Tibial artery (tissue), 4 donors: Measurements from ENCODE around the gene ZFYVE9.
A peak's percentile ranks its signal among the peaks of the same experiment; 100 is the strongest.

Source experiments
- DNase-seq, 2 donors: peaks; one replicate each; pipeline ENCODE4 v3.0.0-alpha.2; 2019
- H3K27ac ChIP-seq, 2 donors: fragments of 200-600 bp; sonication (generic) in 1 of 2; 1 replicate in 1 of 2; 2 replicates in 1 of 2; pipeline ENCODE4 v1.5.1; 2018 to 2019; ENCODE audit warnings: mild to moderate bottlenecking in 1 of 2
- H3K27me3 ChIP-seq, 2 donors: fragments of 200-600 bp; sonication (generic) in 1 of 2; one replicate each; pipeline versions ENCODE4 v1.5.1 to v1.6.0; 2016 to 2019
- H3K36me3 ChIP-seq, 3 donors: fragments of 200-600 bp; sonication (generic) in 2 of 3; one replicate each; pipeline ENCODE4 v1.5.1; 2016 to 2019; ENCODE audit warnings: mild to moderate bottlenecking in 2 of 3
- H3K4me1 ChIP-seq, 4 donors: fragments of 200-600 bp; sonication (generic) in 2 of 4; 1 replicate in 3 of 4; 2 replicates in 1 of 4; pipeline ENCODE4 v1.5.1; 2016 to 2019
- H3K4me3 ChIP-seq, 2 donors: fragments of 200-600 bp; sonication (generic) in 1 of 2; 1 replicate in 1 of 2; 2 replicates in 1 of 2; pipeline ENCODE4 v1.5.1; 2018 to 2019; ENCODE audit warnings: mild to moderate bottlenecking in 2 of 2
- H3K9me3 ChIP-seq, 3 donors: fragments of 200-600 bp; sonication (generic) in 1 of 3; one replicate each; pipeline ENCODE4 v1.5.1; 2016 to 2019
- intact Hi-C: fragments of 100-400 bp; cut with DNase I; formaldehyde crosslinking; loops from one replicate; pipeline ENCODE4 v1.15.0; 2023; ENCODE audit warnings: low total_unique reads
- TF ChIP-seq, protein P1 (sequence below), 2 experiments: fragments of 200-600 bp in 1 of 2; fragments of 450-650 bp in 1 of 2; IDR thresholded peaks; one replicate each; pipeline ENCODE4 v1.5.1; 2017 to 2019; ENCODE audit warnings: antibody characterized with exemption in 2 of 2, mild to moderate bottlenecking in 1 of 2, moderate library complexity in 1 of 2

Gene ZFYVE9

DNA sequence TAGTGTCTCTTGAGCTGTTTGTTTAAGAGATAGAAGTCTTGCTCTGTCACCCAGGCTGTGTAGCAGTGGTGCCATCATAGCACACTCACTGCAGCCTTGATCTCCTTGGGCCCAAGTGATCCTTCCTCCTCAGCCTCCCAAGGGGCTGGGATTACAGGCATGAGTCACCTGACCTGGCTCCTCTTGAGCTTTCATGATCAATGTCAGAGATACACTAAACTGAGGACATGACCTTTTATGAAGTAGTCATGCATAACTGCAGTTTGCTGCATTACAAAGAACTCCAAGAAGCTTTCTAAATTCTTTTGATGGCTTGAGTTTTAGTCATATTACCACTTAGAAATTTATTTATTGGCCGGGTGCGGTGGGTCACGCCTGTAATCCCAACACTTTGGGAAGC is 146.4 kb downstream of the ZFYVE9 start:
- no peak overlapping the region for H3K27ac ChIP-seq
- H3K9me3 ChIP-seq = no peaks in the 10 kb centered on the region
- TF ChIP-seq, protein P1, sequence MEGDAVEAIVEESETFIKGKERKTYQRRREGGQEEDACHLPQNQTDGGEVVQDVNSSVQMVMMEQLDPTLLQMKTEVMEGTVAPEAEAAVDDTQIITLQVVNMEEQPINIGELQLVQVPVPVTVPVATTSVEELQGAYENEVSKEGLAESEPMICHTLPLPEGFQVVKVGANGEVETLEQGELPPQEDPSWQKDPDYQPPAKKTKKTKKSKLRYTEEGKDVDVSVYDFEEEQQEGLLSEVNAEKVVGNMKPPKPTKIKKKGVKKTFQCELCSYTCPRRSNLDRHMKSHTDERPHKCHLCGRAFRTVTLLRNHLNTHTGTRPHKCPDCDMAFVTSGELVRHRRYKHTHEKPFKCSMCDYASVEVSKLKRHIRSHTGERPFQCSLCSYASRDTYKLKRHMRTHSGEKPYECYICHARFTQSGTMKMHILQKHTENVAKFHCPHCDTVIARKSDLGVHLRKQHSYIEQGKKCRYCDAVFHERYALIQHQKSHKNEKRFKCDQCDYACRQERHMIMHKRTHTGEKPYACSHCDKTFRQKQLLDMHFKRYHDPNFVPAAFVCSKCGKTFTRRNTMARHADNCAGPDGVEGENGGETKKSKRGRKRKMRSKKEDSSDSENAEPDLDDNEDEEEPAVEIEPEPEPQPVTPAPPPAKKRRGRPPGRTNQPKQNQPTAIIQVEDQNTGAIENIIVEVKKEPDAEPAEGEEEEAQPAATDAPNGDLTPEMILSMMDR (IDR thresholded peaks at IDR 0.05) = no peak
- H3K4me3 ChIP-seq = no peak overlapping the region
- no peaks in the 10 kb centered on the region for H3K27me3 ChIP-seq
- intact Hi-C loops = no loop called here
- no peaks in the 10 kb centered on the region for H3K4me1 ChIP-seq
- no peak for DNase-seq
- peaks cover 6 to 11% (median 7%) of the 10 kb centered on the region in 3 donors for H3K36me3 ChIP-seq

DNA sequence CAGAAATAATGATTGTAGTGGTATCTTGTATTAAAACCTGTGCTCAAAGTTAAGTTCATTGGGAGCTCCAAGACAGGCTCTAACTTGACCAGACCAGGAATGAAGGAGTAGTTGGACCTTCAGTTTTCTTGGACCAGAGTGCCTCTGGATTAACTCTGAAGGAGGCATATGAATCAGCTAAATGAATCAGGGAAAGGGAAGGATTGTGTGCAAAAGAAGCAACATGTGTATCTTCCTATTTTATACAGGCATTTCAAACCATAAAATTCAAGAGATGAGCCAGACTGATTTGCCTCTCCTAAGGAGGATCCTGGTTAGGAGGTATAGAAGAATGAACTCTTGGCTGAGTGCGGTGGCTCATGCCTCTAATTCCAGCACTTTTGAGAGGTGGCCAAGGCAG is 152.7 kb downstream of the ZFYVE9 start:
- Histone ChIP-seq H3K4me1 (no peaks in the 10 kb centered on the region), H3K27me3 (no peaks in the 10 kb centered on the region), H3K9me3 (no peaks in the 10 kb centered on the region), H3K4me3 (no peak overlapping the region), H3K36me3 (peaks cover 0 to 10% (median 0%) of the 10 kb centered on the region in 3 donors), H3K27ac (no peak overlapping the region)
- intact Hi-C loops = loop anchor here (10.0 kb wide), 1 partner anchor 170 kb away; no protein-coding TSS in a partner anchor
- TF ChIP-seq, protein P1 (IDR thresholded peaks at IDR 0.05) = no peak
- DNase-seq = no peak

DNA sequence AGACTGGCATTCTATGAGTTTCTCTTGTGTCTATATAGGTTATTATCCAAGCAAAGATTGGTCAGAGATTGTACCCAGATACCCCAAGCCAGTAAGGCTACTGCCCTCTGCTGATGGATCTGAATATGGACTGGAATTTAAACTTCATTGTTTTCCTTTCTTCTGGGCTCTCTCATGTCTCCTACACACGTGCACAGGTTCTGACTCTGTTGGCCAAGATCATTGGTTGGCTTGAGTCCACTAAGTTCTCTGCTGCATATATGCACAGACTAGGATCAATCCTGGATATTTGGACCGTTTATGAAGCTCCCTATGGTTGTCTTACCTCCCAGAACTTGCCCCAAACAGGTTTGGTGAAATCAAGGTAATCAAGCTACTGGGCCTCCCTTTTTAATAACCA is 154.5 kb downstream of the ZFYVE9 start:
- Histone ChIP-seq H3K4me3 (no peak overlapping the region), H3K36me3 (peaks cover 0 to 15% (median 0%) of the 10 kb centered on the region in 3 donors), H3K9me3 (no peaks in the 10 kb centered on the region), H3K27ac (no peak overlapping the region), H3K4me1 (no peaks in the 10 kb centered on the region), H3K27me3 (no peaks in the 10 kb centered on the region)
- intact Hi-C loops = loop anchor here (10.0 kb wide), 1 partner anchor 172 kb away; no protein-coding TSS in a partner anchor
- TF ChIP-seq, protein P1 (IDR thresholded peaks at IDR 0.05) = peak; percentile 61 to 62
- no peak for DNase-seq

DNA sequence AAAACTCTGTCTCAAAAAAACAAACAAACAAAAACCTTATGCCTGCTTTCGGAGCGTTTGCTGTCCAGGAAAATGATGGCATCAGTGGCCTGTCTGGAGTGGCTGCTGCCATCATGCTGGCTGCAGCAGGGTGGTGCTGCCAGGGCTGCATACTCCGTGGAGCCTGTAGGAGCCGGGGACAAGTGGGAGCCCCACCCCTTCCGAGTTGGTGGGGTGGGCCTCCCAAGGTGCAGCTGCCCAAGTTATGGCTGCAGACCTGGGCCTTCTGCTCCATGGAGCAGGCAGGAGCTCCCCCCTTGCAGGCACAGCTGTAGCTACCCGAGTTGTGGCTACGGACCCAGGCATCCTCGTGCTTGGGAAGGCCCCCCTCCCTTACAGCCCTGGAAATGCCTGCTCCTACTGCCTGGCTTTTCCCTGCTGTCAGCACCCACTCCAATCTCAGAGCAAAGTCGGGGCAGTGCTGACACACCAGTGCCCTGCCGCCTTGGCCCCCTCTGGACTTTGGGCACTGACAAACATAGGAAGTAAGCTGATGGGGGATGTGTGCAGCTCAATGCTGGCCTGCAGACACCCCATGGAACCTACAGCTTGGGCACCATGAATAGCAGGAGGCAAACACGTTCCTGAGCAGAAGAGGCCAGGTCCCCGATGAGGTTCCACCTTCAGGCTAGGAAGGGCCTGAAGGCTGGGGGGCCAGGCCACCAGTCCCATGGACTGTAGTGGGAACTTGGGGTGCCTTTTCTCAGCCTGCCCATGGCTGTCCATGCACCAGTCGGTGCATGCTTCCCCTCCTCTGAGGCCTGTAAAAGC is 163.7 kb downstream of the ZFYVE9 start:
- intact Hi-C loops = no loop called here
- Histone ChIP-seq H3K27ac (no peak overlapping the region), H3K36me3 (peaks cover 21 to 66% (median 43%) of the 10 kb centered on the region in 3 donors), H3K9me3 (no peaks in the 10 kb centered on the region), H3K4me1 (no peaks in the 10 kb centered on the region), H3K27me3 (no peaks in the 10 kb centered on the region), H3K4me3 (no peak overlapping the region)
- DNase-seq = no peak
- TF ChIP-seq, protein P1 (IDR thresholded peaks at IDR 0.05) = no peak

DNA sequence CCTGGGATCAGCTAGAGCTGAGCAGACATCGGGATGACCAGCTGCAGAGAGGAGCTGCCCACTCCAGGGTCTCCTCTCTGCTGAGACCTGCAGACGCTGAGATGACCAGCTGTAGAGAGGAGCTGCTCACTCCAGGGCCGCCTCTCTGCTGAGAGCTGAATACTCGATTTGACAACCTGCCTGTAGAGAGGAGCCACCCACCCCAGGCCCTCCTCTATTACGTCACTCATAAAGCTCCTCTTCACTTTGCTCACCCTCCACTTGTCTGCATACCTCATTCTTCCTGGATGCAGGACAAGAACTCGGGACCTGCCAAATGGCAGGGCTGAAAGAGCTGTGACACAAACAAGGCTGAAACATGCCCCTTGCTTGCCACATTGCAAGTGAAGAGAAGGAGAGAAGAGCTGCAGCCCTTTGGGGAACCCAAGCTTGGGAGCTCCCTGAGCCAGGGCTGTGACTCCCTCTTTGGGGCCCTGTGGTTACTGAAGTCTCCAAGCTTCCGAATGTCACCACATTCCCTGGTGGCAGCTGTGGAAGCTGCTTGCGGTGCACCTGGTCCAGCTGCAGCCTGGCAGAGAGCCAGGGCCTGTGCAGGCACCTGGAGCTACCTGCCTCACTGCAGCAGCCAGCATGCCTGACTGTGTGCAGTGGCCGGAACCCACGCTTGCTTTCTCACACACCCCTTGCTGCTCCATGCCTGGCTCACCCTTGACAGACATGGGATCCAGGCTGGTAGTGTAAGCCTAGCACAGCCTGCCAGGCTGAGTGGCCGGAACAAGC is 164.5 kb downstream of the ZFYVE9 start:
- peaks cover 27 to 69% (median 44%) of the 10 kb centered on the region in 3 donors for H3K36me3 ChIP-seq
- no peak overlapping the region for H3K4me3 ChIP-seq
- intact Hi-C loops = no loop called here
- no peaks in the 10 kb centered on the region for H3K9me3 ChIP-seq
- DNase-seq = no peak
- H3K27ac ChIP-seq = no peak overlapping the region
- H3K4me1 ChIP-seq = no peaks in the 10 kb centered on the region
- no peaks in the 10 kb centered on the region for H3K27me3 ChIP-seq
- TF ChIP-seq, protein P1 (IDR thresholded peaks at IDR 0.05) = no peak
